ENCODE data around the gene CYP2U1.

Gene CYP2U1

DNA sequence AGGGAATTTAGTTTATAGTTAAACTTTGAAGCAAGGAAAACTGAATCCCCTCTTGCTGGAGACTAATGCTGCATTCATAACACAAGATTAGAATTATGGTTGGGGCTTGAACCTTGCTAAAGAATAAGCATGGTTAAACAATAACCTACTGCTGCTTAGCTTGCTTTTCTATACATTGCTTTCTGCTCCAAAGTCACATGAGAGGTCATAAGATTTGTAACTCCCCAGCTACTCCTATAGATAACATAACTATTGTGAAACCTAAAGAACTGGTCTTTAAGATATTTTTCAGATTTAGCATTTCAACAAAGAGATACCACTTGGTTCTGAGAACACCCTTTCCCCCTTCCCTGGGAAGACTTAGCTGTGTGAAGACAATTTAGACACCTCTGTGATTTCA is 41.3 kb downstream of the CYP2U1 start:
- TF ChIP-seq FOXP2 (optimal IDR thresholded peaks at IDR 0.05; ENCODE audit: borderline replicate concordance, extremely low read depth, extremely low read length, insufficient read depth) (no peak), SIN3A (IDR thresholded peaks at IDR 0.05; ENCODE audit: borderline replicate concordance, insufficient read depth, low read length) (no peak), TAF1 (IDR thresholded peaks at IDR 0.05; ENCODE audit: borderline replicate concordance, insufficient read depth, low read length) (no peak), REST (IDR thresholded peaks at IDR 0.05; ENCODE audit: insufficient read depth in 1 of 2, low read depth in 2 of 2, low read length in 2 of 2) (no peak), POLR2AphosphoS5 (IDR thresholded peaks at IDR 0.05; ENCODE audit: low read depth, low read length) (no peak)

DNA sequence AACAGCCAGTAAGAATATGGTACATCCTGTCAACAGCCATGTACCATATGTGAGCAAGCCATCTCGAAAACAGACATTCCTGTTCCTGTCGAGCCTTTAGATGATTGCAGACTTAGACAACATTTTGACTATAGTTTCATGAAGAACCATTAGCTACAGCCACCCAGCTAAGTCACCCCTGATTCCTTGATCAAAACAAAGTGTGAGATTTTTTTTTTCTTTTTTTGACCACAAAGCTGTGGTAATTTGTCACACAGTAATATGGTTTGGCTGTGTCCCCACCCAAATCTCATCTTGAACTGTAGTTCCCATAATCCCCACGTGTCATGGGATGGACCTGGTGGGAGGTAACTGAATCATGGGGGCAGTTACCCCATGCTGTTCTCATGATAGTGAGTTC is 43.2 kb downstream of the CYP2U1 start:
- TF ChIP-seq TAF1 (IDR thresholded peaks at IDR 0.05; ENCODE audit: borderline replicate concordance, insufficient read depth, low read length), result no peak
- no peak for TF ChIP-seq SIN3A (IDR thresholded peaks at IDR 0.05; ENCODE audit: borderline replicate concordance, insufficient read depth, low read length)
- TF ChIP-seq POLR2AphosphoS5 (IDR thresholded peaks at IDR 0.05; ENCODE audit: low read depth, low read length), result no peak
- TF ChIP-seq REST (IDR thresholded peaks at IDR 0.05; ENCODE audit: insufficient read depth in 1 of 2, low read depth in 2 of 2, low read length in 2 of 2), result no peak
- TF ChIP-seq FOXP2 (optimal IDR thresholded peaks at IDR 0.05; ENCODE audit: borderline replicate concordance, extremely low read depth, extremely low read length, insufficient read depth), result no peak

GRCh38 chr4:107977482-107977881 is 46.1 kb downstream of the CYP2U1 start:
- no peak for TF ChIP-seq SIN3A (IDR thresholded peaks at IDR 0.05; ENCODE audit: borderline replicate concordance, insufficient read depth, low read length)
- TF ChIP-seq TAF1 (IDR thresholded peaks at IDR 0.05; ENCODE audit: borderline replicate concordance, insufficient read depth, low read length), result no peak
- TF ChIP-seq POLR2AphosphoS5 (IDR thresholded peaks at IDR 0.05; ENCODE audit: low read depth, low read length), result no peak
- no peak for TF ChIP-seq REST (IDR thresholded peaks at IDR 0.05; ENCODE audit: insufficient read depth in 1 of 2, low read depth in 2 of 2, low read length in 2 of 2)
- TF ChIP-seq FOXP2 (optimal IDR thresholded peaks at IDR 0.05; ENCODE audit: borderline replicate concordance, extremely low read depth, extremely low read length, insufficient read depth), result no peak

DNA sequence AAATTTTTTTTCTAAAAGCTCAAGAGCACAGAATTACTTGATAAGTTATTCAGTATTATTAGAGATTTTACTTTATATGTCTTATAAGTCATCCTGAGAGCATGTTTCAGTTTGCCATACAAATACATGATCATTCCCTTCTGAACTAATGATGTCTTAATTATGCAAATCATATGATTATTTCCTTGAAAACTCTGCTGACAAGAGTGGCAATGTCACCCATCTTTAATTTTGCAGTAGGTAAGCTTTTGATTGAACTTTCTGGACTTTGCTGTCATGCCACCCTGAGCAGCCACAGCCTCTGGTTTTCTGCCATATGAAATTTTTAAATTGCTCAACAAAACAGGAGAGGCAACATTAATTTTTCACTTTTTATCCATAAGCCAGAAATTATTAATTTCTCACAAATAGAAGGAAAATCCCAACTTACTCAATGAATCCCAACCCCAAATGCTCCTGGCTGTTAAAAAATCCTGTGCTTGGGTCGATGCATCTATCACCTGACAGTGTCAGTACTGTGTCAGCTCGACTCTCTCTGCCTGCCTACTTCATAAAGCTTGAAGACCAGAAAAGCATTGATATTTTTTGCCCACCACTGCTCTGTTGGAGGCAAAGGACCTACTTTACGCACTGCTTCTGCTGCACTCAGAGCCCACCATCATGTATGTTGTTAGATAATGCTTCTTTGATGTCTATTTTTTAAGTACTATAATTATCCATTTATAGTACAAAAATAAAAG is 46.8 kb downstream of the CYP2U1 start:
- TF ChIP-seq SIN3A (IDR thresholded peaks at IDR 0.05; ENCODE audit: borderline replicate concordance, insufficient read depth, low read length), result no peak
- TF ChIP-seq TAF1 (IDR thresholded peaks at IDR 0.05; ENCODE audit: borderline replicate concordance, insufficient read depth, low read length), result no peak
- TF ChIP-seq POLR2AphosphoS5 (IDR thresholded peaks at IDR 0.05; ENCODE audit: low read depth, low read length), result no peak
- TF ChIP-seq REST (IDR thresholded peaks at IDR 0.05; ENCODE audit: insufficient read depth in 1 of 2, low read depth in 2 of 2, low read length in 2 of 2), result no peak
- TF ChIP-seq FOXP2 (optimal IDR thresholded peaks at IDR 0.05; ENCODE audit: borderline replicate concordance, extremely low read depth, extremely low read length, insufficient read depth), result no peak
